T-helper 1 cell treated with Interleukin-12 subunit alpha and Interleukin-12 subunit beta and Interleukin-4 antibody, amounts not matched to agents 30 ng/mL and 1 ng/mL, for 36 hours (primary cell): ENCODE results near the gene QRICH1. TPM values are rescaled to one million over a fixed set of nuclear protein-coding genes. Genes with fewer than 3 reads are reported as not detected.

Source experiments
- intact Hi-C: fragments of 100-400 bp; cut with micrococcal nuclease; formaldehyde crosslinking; loops from one replicate; pipeline ENCODE4 v1.15.1; 2024
- total RNA-seq: library from RNA; stranded (reverse); gene quantifications from 2 replicates; pipeline ENCODE4 v1.2.3, GENCODE V29; 2022

The QRICH1 gene
- total RNA-seq: 150 TPM in 2 replicates

DNA sequence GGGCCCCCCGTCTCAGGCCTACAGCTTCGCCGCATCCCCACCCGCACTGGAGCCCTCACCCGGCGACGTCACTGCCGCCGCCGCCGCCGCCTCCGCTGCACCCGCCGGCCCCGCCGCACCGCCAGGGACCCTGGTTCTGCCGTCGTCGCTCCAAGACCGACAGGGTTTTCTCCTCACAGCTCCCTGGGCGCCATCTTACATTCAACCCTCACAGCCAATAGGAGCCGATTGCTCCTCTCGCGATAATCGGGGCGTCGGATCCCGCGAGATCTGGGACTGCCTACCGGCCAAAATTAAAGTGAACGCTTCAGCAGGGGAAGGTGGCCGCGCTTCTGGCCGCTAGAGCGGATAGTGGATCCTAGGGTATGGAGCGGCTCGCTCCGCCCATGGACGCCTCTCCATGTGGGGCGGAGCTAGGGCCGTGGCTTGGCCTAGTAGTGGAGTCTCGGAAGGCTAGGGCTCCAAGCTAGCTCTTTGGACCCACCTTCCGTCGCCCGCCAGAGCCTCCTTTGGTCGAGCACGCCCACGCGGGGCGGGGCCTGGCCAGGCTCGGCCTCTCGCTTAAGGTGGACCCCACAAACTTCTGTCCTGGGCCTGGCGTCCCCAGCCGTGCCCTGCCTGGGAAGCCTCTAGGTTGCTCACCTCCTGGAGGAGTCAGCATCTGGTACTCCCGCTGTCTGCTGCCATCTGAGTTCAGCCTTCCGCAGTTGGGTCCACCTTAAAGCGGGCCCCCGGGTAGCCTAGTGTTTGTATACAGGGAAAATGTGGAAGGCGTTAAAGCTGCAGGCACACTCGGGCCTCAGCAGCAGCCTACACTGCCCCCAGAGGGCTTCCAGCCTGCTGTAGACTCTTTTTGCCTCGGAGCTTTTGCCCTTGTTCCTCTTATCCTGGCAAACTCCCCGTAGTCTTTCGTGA lies at the start of gene QRICH1:
QRICH1 (minus strand) TSS at position 219 of the 915 bp plus-strand sequence. CDS start 17,054 bp downstream, outside the sequence.
- intact Hi-C loops: loop anchor here (1.0 to 10.0 kb wide), 25 partner anchors 10 to 1579 kb away; partner anchors contain the start of genes APEH, ARIH2, C3orf62 and CCDC51

- intact Hi-C loops: no loop called here
These were observed 46.2 kb upstream of the QRICH1 start for GRCh38 chr3:49140080-49140479.

- intact Hi-C loops: no loop called here
These were observed 41.6 kb upstream of the QRICH1 start for GRCh38 chr3:49135499-49135898.

DNA sequence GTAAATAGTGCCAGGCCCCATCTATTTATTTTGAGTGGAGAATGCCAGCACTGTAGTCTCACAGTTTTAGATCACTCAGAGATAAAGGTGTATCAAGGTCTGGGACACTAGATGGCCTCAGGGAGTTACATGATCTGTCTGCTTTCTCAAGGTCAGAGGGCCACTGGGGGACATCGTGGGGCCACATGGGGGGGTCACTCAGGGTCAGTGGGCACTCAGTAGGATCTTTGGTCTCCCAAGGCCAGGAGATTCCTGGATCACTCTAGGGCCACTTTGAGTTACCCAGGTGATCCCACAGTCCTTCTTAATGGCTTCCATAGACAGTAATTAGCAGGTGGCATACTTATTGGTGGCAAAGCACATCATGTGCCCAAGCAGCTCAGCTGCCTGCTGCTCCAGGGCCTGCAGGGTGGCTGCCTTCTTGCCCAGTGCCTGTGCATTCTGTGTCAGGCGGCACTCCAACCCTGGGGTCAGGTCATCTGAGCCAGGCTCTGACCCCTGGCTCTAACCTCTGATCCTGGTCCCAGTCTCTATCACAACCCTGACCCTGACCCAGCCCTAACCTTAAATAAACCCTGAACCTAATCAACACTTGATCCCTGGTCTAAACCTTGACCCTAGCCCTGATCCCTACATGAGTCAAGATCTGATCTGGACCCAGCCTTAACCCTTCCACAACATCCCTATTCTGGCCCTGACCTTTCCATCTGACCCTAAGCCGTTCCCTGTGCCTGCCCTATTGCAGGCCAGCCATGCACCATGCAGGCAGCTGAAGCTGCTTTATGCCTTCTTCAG lies 40.8 kb upstream of the QRICH1 start:
- intact Hi-C loops: no loop called here

DNA sequence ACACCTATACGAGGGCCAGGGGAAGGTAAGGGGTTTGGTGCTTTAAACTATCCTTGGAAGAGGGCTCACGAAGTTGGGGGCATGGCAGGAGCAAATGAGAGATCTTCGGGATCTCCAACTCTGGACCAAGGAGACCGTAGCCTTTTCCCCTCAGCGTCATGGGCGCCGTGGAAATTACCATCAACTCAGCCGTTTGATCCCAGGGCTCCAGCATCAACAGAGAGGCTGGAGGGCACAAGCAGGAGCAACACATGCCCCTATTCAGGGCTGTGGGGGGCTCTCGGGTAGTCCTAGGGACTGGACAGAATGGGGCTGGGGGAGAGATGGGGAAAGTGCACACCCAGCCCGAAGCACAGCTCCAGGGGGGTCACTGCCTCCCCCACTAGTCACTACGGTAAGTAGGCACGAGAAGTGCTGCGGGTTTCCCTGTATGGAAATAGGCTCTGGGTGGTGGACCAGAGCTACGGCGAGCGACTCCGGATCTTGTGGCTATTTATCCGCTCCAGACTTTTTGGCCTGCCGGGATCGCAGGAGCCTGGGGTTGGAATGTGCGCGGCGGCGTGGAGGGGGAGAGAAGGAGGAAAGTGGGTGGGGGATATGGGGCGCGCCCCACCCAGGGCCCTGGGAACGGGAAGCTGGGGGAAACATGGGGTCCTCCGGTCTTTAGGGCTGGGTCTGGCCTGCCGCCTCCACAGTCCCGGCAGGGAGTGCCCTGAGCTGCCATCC lies 39.5 kb upstream of the QRICH1 start:
- intact Hi-C loops: no loop called here

GRCh38 chr3:49132437-49133225 lies 38.8 kb upstream of the QRICH1 start, which contains the start of gene LAMB2:
LAMB2 (minus strand) TSS chr3:49133050; CDS start chr3:49132867, 183 bp downstream.
- intact Hi-C loops: no loop called here

DNA sequence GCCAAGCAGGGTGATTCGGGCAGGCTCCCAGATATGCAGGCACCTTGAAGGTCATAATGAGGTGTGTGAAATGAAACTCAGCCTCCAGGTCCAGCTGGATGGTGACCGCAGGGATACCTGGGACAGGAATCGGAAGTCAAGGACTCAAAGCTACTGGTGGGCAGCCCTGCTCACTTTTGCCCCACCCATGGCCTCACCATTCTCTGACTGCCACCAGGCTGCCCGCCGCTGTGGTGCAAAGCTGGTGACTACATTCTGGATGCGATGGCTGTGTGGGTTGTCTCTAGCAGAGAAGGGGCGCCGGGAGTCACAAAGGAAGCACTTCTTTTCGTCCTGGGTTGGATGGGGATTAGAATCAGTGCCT lies 38.2 kb upstream of the QRICH1 start:
- intact Hi-C loops: no loop called here

GRCh38 chr3:49131576-49131975 lies 37.7 kb upstream of the QRICH1 start:
- intact Hi-C loops: no loop called here

DNA sequence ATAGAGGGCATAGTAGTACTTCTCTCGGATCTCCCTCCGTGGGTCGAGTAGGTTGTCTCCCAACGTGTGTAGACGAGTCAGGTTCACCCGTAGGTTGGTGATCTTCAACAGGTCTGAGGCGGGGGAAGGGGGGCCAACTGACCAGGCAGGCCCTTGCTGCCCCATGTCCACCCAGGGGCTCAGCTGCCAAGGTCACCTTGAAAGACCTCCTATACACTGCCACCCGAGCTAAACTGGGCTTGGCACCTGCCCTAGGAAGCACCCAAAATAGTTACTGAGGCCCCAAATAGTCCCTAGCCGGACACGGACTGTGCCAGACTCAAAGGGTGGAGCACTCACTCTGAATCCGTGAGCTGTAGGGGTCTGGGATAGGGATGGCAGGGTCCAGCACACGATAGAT lies 37.2 kb upstream of the QRICH1 start:
- intact Hi-C loops: no loop called here

GRCh38 chr3:49124991-49125670 lies 31.3 kb upstream of the QRICH1 start:
- intact Hi-C loops: loop anchor here (5.0 kb wide), 1 partner anchor 547 kb away; the partner anchor contains the start of gene APEH

DNA sequence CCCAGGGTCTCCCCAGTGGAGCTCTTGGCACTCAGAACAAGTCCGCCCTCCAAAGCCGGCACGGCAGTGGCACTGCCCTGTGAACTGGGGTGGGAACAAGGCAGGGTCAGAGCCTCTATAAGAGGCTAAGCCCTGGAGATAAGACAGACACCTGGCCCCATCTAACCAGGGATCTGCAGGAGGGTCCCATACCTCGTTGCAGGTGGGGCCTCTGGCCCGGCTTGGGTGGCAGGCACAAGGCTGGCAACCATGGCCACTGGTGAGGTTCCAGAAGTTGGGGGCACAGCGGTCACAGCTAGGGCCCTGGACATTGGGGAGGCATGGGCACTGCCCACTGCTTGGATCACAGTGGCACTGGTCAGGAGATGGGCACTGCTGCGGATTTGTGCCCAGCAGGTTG lies 30.3 kb upstream of the QRICH1 start:
- intact Hi-C loops: loop anchor here (5.0 kb wide), 1 partner anchor 548 kb away; the partner anchor contains the start of gene APEH

DNA sequence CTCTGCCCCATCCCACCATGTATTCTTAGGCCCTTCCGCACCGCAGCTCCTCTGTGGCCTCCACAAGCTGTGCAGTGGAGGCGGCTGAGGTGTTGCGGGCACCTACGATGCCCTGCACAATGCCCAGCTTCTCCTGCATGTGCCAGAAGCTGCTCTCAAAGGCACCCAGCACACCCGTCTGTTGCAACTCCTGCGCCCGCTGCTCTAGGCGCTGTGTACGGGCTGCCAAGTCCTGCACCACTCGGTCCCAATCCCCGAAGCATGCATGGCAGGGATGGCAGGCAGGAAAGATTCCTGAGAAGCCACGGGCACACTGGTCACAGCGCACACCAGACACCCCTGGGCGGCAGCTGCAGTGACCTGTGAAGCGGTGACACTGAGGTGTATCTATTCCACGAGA lies 29.8 kb upstream of the QRICH1 start:
- intact Hi-C loops: loop anchor here (5.0 kb wide), 1 partner anchor 549 kb away; the partner anchor contains the start of gene APEH

DNA sequence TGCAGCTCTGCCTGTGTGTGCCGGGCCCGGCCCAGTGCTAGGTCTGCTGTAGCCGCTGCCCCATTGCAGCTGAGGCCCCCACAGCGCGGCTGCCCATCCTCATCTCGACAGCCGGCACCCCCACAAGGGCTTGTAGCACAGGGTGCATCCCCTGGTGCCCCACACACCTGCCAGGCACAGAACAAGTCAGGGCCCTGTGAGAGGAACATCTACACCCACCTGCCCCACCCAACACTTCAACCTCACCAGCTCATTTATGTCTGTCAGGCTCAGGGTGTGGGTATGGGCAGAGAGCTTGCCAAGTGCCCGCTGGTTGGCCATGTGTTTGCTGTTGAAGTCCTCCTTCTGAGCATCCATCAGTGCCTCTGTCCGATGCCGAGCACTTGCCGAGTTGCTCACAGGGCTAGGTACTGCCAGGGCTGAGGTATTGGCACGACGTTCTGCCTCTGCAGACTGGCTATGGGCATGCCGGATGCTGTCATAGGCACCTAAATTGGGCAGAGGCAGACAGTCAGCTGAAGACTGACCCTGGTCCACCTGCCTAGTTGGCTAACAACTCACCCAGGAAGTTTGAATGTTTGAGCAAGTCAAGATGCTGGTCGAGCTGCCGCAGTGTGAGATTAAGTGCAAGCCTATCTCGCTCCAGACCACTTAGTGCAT lies 29.1 kb upstream of the QRICH1 start:
- intact Hi-C loops: loop anchor here (5.0 kb wide), 1 partner anchor 549 kb away; the partner anchor contains the start of gene APEH

- intact Hi-C loops: loop anchor here (5.0 kb wide), 1 partner anchor 550 kb away; the partner anchor contains the start of gene APEH
These were observed 28.6 kb upstream of the QRICH1 start for GRCh38 chr3:49122451-49122850.

GRCh38 chr3:49122022-49122421 lies 28.2 kb upstream of the QRICH1 start:
- intact Hi-C loops: loop anchor here (5.0 kb wide), 1 partner anchor 550 kb away; the partner anchor contains the start of gene APEH

- intact Hi-C loops: loop anchor here (2.0 to 5.0 kb wide), 2 partner anchors 404 to 551 kb away; partner anchors contain the start of genes APEH and IP6K2
These were observed 27.4 kb upstream of the QRICH1 start for GRCh38 chr3:49121132-49121736.

GRCh38 chr3:49120438-49121131 lies 26.7 kb upstream of the QRICH1 start, which contains the start of gene USP19:
USP19 (minus strand) TSS chr3:49120823; CDS start chr3:49119145, 1,678 bp downstream.
- intact Hi-C loops: loop anchor here (1.0 to 5.0 kb wide), 12 partner anchors 16 to 552 kb away; partner anchors contain the start of genes APEH, DAG1, IMPDH2 and IP6K2
